Stimulated activated CD8-positive, alpha-beta memory T cell treated with anti-CD3 and anti-CD28 coated beads, Interleukin-15, amount 100 ng/mL, for 48 hours (primary cell): Measurements from ENCODE around the gene LOXL1.

Experiments
- DNase-seq, 2 donors: peaks; one replicate each; pipeline ENCODE4 v3.0.0-alpha.2; 2020; ENCODE audit warnings: low read depth in 2 of 2

Gene LOXL1

GRCh38 chr15:73991726-73992593 lies 65.7 kb downstream of the LOXL1 start, which contains the start of gene STOML1:
TSS of gene STOML1 (minus strand) at chr15:73992295. CDS start at chr15:73992223, 72 bp downstream.
- peak; percentile 93 to 94 for DNase-seq

GRCh38 chr15:73992594-73992898 lies 66.3 kb downstream of the LOXL1 start:
- no peak for DNase-seq

- DNase-seq: no peak
Observed at GRCh38 chr15:73993211-73993994, 67.1 kb downstream of the LOXL1 start.

- peak; percentile 93 for DNase-seq
Observed at GRCh38 chr15:73994413-73994883, 68.2 kb downstream of the LOXL1 start, which contains the start of gene PML. TSS of gene PML (plus strand) at chr15:73994716. CDS start at chr15:73994813, 97 bp downstream.

GRCh38 chr15:73994912-73995622 lies 68.8 kb downstream of the LOXL1 start:
- DNase-seq: no peak

GRCh38 chr15:73996267-73996666 lies 70.0 kb downstream of the LOXL1 start:
- DNase-seq: no peak

- no peak for DNase-seq
Observed at GRCh38 chr15:73996939-73997338, 70.7 kb downstream of the LOXL1 start.

- DNase-seq: no peak
Observed at GRCh38 chr15:73997986-73998385, 71.7 kb downstream of the LOXL1 start.
